A549 (cell line): ENCODE results near the gene ZNRD2. TPM values are rescaled to one million over a fixed set of nuclear protein-coding genes. Genes with fewer than 3 reads are reported as not detected.

Experiments
- ATAC-seq, 2 experiments: fragments of 200-7000 bp in 1 of 2; fragments of >200 bp in 1 of 2; cut with Nextera tagmentation in 1 of 2; cut with Tn5 transposase in 1 of 2; 3 replicates each; pipeline versions ENCODE4 v1.8.0 to v1.9.1; 2018 to 2020; ENCODE audit warnings: mild to moderate bottlenecking in 1 of 2, moderate library complexity in 1 of 2
- CTCF ChIA-PET: fragments of 300-600 bp; sonication (Branson Sonifier 250); formaldehyde crosslinking; extraction: SDS; loops from one replicate; lab custom pipeline; 2021; ENCODE audit warnings: antibody characterized with exemption, inconsistent platforms; lab: Yijun Ruan, JAX
- POLR2A ChIA-PET: fragments of 350-600 bp; formaldehyde crosslinking; extraction: SDS; loops from one replicate; lab custom pipeline; 2021; ENCODE audit warnings: antibody characterized with exemption, inconsistent platforms; lab: Yijun Ruan, JAX
- DNase-seq, 2 experiments: peaks; one replicate each; pipeline versions ENCODE4 v3.0.0 to v3.0.0-alpha.2; 2011 to 2016; ENCODE audit warnings: low read depth in 1 of 2, low spot score in 1 of 2
- FAIRE-seq: peaks from 2 replicates; lab custom pipeline; 2011; peaks lifted over from hg19 to GRCh38; lab: Jason Lieb, UNC
- H3K27ac ChIP-seq, 2 experiments: fragments of >200 bp; sonication (Bioruptor Twin); formaldehyde crosslinking; 3 replicates each; pipeline ENCODE4 v1.5.1; 2016 to 2017
- H3K4me1 ChIP-seq: fragments of >200 bp; sonication (Bioruptor Twin); formaldehyde crosslinking; 3 replicates; pipeline ENCODE4 v1.6.1; 2016
- H3K4me2 ChIP-seq: fragments of >200 bp; sonication (Bioruptor Twin); formaldehyde crosslinking; 3 replicates; pipeline ENCODE4 v1.6.1; 2016
- H3K4me3 ChIP-seq: fragments of >200 bp; sonication (Bioruptor Twin); formaldehyde crosslinking; 3 replicates; pipeline ENCODE4 v1.5.1; 2016
- H3K9me3 ChIP-seq: fragments of >200 bp; sonication (Bioruptor Twin); formaldehyde crosslinking; 3 replicates; pipeline ENCODE4 v1.6.1; 2016
- BHLHE40 ChIP-seq: IDR thresholded peaks from 2 replicates; pipeline ENCODE4 v1.6.1; 2012; ENCODE audit warnings: low read depth, low read length, inconsistent platforms
- CHD4 ChIP-seq: fragments of 200-600 bp; sonication (generic); IDR thresholded peaks from 2 replicates; pipeline ENCODE4 v1.6.1; 2016; ENCODE audit warnings: antibody characterized with exemption, mild to moderate bottlenecking, borderline replicate concordance
- EP300 ChIP-seq, 2 experiments: fragments of >200 bp; sonication (Bioruptor Twin); formaldehyde crosslinking; IDR thresholded peaks; 2 replicates in 1 of 2; 3 replicates in 1 of 2; pipeline ENCODE4 v1.6.1; 2016 to 2017
- FOSB ChIP-seq: fragments of 250-450 bp; sonication (Bioruptor Pico); IDR thresholded peaks from 2 replicates; pipeline ENCODE4 v1.5.0; 2020; ENCODE audit warnings: mild to moderate bottlenecking, moderate library complexity
- FOSL2 ChIP-seq, 2 experiments: fragments of 450-650 bp in 1 of 2; fragments of >200 bp in 1 of 2; sonication (Bioruptor Twin) in 1 of 2; formaldehyde crosslinking; IDR thresholded peaks; 2 replicates each; pipeline versions ENCODE4 v1.5.0 to v1.6.1; 2016 to 2020; ENCODE audit warnings: mild to moderate bottlenecking in 1 of 2, moderate library complexity in 1 of 2
- FOXS1 ChIP-seq: fragments of 250-450 bp; sonication (Bioruptor Pico); IDR thresholded peaks from 2 replicates; pipeline ENCODE4 v1.5.0; 2020; ENCODE audit warnings: mild to moderate bottlenecking, moderate library complexity
- HDAC2 ChIP-seq: fragments of 200-600 bp; sonication (generic); IDR thresholded peaks from 2 replicates; pipeline ENCODE4 v1.6.1; 2016
- HOXA7 ChIP-seq: fragments of 250-450 bp; sonication (Bioruptor Pico); IDR thresholded peaks from 2 replicates; pipeline ENCODE4 v1.5.0; 2020; ENCODE audit warnings: mild to moderate bottlenecking, moderate library complexity
- HOXB5 ChIP-seq: fragments of 250-450 bp; sonication (Bioruptor Pico); IDR thresholded peaks from 2 replicates; pipeline ENCODE4 v1.5.0; 2020; ENCODE audit warnings: mild to moderate bottlenecking, moderate library complexity
- JUN ChIP-seq, 2 experiments: fragments of >200 bp; sonication (Bioruptor Twin); formaldehyde crosslinking; IDR thresholded peaks; 2 replicates in 1 of 2; 3 replicates in 1 of 2; pipeline ENCODE4 v1.6.1; 2016 to 2017
- MAFK ChIP-seq: fragments of 450-650 bp; IDR thresholded peaks from 2 replicates; pipeline ENCODE4 v1.6.1; 2014; ENCODE audit not compliant: partially characterized antibody
- MYC ChIP-seq: IDR thresholded peaks from 2 replicates; pipeline ENCODE4 v1.6.1; 2012; ENCODE audit warnings: mild to moderate bottlenecking, inconsistent platforms, low read length, improper control_type of control experiment, borderline replicate concordance
- NR3C1 ChIP-seq: fragments of >200 bp; sonication (Bioruptor Twin); formaldehyde crosslinking; IDR thresholded peaks from 3 replicates; pipeline ENCODE4 v1.6.1; 2017
- PHF8 ChIP-seq: fragments of 200-600 bp; sonication (generic); IDR thresholded peaks from 2 replicates; pipeline ENCODE4 v1.6.1; 2016; ENCODE audit warnings: low read depth, mild to moderate bottlenecking, antibody characterized with exemption, moderate library complexity, borderline replicate concordance
- POLR2A ChIP-seq: IDR thresholded peaks from 2 replicates; pipeline ENCODE4 v1.6.1; 2012; ENCODE audit warnings: mild to moderate bottlenecking, low read length
- RCOR1 ChIP-seq: fragments of 150-350 bp; IDR thresholded peaks from 2 replicates; pipeline ENCODE4 v1.6.1; 2014; ENCODE audit warnings: antibody characterized with exemption, low read length, low read depth
- RFX5 ChIP-seq: fragments of 450-650 bp; IDR thresholded peaks from 2 replicates; pipeline ENCODE4 v1.7.1; 2014; ENCODE audit warnings: antibody characterized with exemption, mild to moderate bottlenecking, moderate library complexity
- TP53 ChIP-seq: fragments of 250-450 bp; sonication (Bioruptor Pico); IDR thresholded peaks from 2 replicates; pipeline ENCODE4 v1.5.0; 2021; ENCODE audit warnings: mild to moderate bottlenecking, moderate library complexity
- ZC3H11A ChIP-seq: fragments of 450-650 bp; IDR thresholded peaks from 2 replicates; pipeline ENCODE4 v1.6.1; 2014; ENCODE audit warnings: antibody characterized with exemption, mild to moderate bottlenecking
- WGBS: methylation state at CpG from one replicate; pipeline ENCODE4 v1.1.6; 2017; ENCODE audit errors: missing lambda C conversion rate; 5-methylcytosine and 5-hydroxymethylcytosine counted together
- polyA plus RNA-seq, 4 experiments: library from polyadenylated mRNA; depleted of rRNA in 3 of 4; stranded (reverse); fragments of >200 nt; fragmentation: RNase III in 1 of 4; extraction: RNeasy Plus Mini Kit Qiagen cat#74134 plus additional on column Dnase treatment in 1 of 4; gene quantifications; 2 replicates in 3 of 4; 3 replicates in 1 of 4; pipeline ENCODE4 v1.2.3, GENCODE V29; 2011 to 2017
- TF ChIP-seq, protein P1 (sequence below): fragments of >200 bp; sonication (Bioruptor Twin); formaldehyde crosslinking; IDR thresholded peaks from 3 replicates; pipeline ENCODE4 v1.5.1; 2016
- TF ChIP-seq, protein P2 (sequence below): IDR thresholded peaks from 2 replicates; pipeline ENCODE4 v1.6.1; 2012
- TF ChIP-seq, protein P3 (sequence below): fragments of >200 bp; sonication (Bioruptor Twin); formaldehyde crosslinking; IDR thresholded peaks from 3 replicates; pipeline ENCODE4 v1.6.1; 2016
- TF ChIP-seq, protein P4 (sequence below): fragments of >200 bp; sonication (Bioruptor Twin); formaldehyde crosslinking; IDR thresholded peaks from 2 replicates; pipeline ENCODE4 v1.6.1; 2016
- TF ChIP-seq, protein P5 (sequence below): fragments of 150-350 bp; IDR thresholded peaks from 2 replicates; pipeline ENCODE4 v1.6.1; 2014; ENCODE audit warnings: low read depth, mild to moderate bottlenecking, low read length

The ZNRD2 gene
- polyA plus RNA-seq, 2 of the 4 experiments (the other 2 are of a cell fraction), result 28.2 to 66.1 TPM

DNA sequence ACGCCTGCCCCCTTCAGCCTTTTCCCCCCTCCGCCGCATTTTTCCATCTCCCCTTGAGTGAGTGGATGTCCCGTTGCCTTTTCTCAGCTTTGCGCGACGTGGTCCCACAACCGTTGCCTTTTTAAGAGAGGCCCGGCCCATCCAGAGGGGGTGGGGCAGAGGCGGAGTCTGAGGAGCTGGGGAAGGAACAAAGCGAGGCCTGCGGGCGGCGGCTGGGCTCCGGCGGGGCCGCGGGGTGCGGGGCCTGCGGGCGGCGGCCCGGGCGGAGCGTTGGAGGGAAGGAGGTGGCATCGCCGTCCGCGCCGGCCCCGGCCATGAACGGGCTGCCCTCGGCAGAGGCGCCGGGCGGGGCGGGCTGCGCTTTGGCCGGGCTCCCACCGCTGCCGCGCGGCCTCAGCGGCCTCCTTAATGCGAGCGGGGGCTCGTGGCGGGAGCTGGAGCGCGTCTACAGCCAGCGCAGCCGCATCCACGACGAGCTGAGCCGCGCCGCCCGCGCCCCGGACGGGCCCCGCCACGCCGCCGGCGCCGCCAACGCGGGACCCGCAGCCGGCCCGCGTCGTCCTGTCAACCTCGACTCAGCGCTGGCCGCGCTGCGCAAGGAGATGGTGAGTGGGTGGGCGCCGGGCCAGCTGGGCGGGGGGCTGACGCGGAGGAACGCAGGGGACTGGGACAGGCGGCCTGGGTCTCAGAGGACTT, 2.2 kb downstream of the ZNRD2 start, which contains the start of gene FAM89B:
Gene FAM89B (plus strand): TSS at position 183 of the 696 bp plus-strand sequence. CDS start 132 bp downstream, at position 315.
- no peaks in the 10 kb centered on the region for H3K9me3 ChIP-seq
- H3K27ac ChIP-seq, result peak within 1 kb of the TSS; percentile 80 to 98
- TF ChIP-seq POLR2A (peak; percentile 55), JUN (IDR thresholded peaks at IDR 0.05) (peak in 1 of 2 experiments; percentile 73; a peak in 2 of 5 replicates), MYC (no peak), FOSB (CRISPR knock-in tag) (no peak), TP53 (CRISPR knock-in tag) (no peak), BHLHE40 (no peak), EP300 (IDR thresholded peaks at IDR 0.05) (no peak), ZC3H11A (no peak), RCOR1 (no peak), HOXB5 (CRISPR knock-in tag) (no peak), FOSL2 (IDR thresholded peaks at IDR 0.05) (no peak), FOSL2 (CRISPR knock-in tag; IDR thresholded peaks at IDR 0.05) (no peak)
- TF ChIP-seq, protein P1, sequence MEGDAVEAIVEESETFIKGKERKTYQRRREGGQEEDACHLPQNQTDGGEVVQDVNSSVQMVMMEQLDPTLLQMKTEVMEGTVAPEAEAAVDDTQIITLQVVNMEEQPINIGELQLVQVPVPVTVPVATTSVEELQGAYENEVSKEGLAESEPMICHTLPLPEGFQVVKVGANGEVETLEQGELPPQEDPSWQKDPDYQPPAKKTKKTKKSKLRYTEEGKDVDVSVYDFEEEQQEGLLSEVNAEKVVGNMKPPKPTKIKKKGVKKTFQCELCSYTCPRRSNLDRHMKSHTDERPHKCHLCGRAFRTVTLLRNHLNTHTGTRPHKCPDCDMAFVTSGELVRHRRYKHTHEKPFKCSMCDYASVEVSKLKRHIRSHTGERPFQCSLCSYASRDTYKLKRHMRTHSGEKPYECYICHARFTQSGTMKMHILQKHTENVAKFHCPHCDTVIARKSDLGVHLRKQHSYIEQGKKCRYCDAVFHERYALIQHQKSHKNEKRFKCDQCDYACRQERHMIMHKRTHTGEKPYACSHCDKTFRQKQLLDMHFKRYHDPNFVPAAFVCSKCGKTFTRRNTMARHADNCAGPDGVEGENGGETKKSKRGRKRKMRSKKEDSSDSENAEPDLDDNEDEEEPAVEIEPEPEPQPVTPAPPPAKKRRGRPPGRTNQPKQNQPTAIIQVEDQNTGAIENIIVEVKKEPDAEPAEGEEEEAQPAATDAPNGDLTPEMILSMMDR, result no peak
- TF ChIP-seq, protein P2, sequence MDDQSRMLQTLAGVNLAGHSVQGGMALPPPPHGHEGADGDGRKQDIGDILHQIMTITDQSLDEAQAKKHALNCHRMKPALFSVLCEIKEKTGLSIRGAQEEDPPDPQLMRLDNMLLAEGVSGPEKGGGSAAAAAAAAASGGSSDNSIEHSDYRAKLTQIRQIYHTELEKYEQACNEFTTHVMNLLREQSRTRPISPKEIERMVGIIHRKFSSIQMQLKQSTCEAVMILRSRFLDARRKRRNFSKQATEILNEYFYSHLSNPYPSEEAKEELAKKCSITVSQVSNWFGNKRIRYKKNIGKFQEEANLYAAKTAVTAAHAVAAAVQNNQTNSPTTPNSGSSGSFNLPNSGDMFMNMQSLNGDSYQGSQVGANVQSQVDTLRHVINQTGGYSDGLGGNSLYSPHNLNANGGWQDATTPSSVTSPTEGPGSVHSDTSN, result 0 out of 2 replicates have a peak, but pooled peaks have one; percentile 15
- TF ChIP-seq, protein P3, sequence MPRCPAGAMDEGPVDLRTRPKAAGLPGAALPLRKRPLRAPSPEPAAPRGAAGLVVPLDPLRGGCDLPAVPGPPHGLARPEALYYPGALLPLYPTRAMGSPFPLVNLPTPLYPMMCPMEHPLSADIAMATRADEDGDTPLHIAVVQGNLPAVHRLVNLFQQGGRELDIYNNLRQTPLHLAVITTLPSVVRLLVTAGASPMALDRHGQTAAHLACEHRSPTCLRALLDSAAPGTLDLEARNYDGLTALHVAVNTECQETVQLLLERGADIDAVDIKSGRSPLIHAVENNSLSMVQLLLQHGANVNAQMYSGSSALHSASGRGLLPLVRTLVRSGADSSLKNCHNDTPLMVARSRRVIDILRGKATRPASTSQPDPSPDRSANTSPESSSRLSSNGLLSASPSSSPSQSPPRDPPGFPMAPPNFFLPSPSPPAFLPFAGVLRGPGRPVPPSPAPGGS, result peak; percentile 35; the same call in 1 of the 3 replicates
- H3K4me1 ChIP-seq, result peaks cover 59% of the 10 kb centered on the region
- peak within 1 kb of the TSS; percentile 81 for H3K4me3 ChIP-seq
- CTCF ChIA-PET, result interaction anchor here (0.6 to 16.3 kb wide), 17 partner anchors 10 to 287 kb away, joined by 3 to 393 read pairs (median 6); partner anchors contain the start of genes KCNK7, LTBP3, MAP3K11 and MUS81
- POLR2A ChIA-PET, result interaction anchor here (0.5 to 3.6 kb wide), 6 partner anchors 12 to 72 kb away, joined by 3 to 51 read pairs (median 6); partner anchors contain the start of genes LTBP3, PCNX3 and SCYL1
- FAIRE-seq (no peak), ATAC-seq (peak; percentile 8 to 16; a peak in 2 of 6 replicates), DNase-seq (peak; percentile 81 to 82)
- peak within 1 kb of the TSS; percentile 97 for H3K4me2 ChIP-seq
- 1% methylated on average over 21 of the region's 86 CpGs for WGBS

DNA sequence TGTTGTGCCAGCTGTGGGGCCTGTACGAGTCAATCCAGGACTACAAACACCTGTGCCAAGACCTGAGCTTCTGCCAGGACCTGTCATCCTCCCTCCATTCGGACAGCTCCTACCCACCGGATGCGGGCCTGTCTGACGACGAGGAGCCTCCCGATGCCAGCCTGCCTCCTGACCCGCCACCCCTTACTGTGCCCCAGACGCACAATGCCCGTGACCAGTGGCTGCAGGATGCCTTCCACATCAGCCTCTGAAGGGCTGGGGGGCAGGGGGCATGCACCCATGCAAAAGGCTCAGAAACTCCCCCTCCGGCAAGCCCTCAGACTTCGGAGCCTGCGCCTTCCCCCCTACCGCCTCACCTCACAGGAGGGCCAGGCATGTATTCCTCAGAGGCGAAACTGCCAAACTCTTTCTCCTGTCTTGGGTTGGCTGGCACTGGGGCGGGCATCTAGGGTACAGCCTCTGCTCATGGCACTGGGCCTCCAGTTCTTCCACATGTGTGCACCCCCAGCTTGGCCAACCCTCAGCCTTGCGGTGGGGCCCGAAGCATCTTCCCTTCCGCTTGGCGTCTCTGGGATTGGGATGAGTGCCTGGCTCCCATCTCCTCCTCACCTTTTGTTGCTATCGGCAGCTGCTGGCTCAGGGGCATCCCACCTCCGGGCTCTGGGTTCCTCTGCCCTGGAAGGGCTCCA, 3.3 kb downstream of the ZNRD2 start:
- peak overlapping the region; percentile 82 for H3K4me3 ChIP-seq
- ATAC-seq (no peak), DNase-seq (no peak), FAIRE-seq (no peak)
- POLR2A ChIA-PET, result interaction anchor here (3.6 kb wide), 1 partner anchor 13 kb away, joined by 51 read pairs; the partner anchor contains the start of gene LTBP3
- CTCF ChIA-PET, result interaction anchor here (0.7 to 16.3 kb wide), 14 partner anchors 9 to 244 kb away, joined by 3 to 393 read pairs (median 6); partner anchors contain the start of genes KCNK7, LTBP3, MAP3K11 and PCNX3
- TF ChIP-seq, protein P3, result no peak
- no peak for TF ChIP-seq EP300 (IDR thresholded peaks at IDR 0.05)
- no peak for TF ChIP-seq HOXA7 (CRISPR knock-in tag)
- no peak for TF ChIP-seq NR3C1
- no peak for TF ChIP-seq HDAC2
- TF ChIP-seq RCOR1, result no peak
- TF ChIP-seq, protein P4, sequence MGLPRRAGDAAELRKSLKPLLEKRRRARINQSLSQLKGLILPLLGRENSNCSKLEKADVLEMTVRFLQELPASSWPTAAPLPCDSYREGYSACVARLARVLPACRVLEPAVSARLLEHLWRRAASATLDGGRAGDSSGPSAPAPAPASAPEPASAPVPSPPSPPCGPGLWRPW, result no peak
- TF ChIP-seq RFX5, result no peak
- no peak for TF ChIP-seq CHD4
- no peak for TF ChIP-seq PHF8
- TF ChIP-seq MAFK, result no peak
- TF ChIP-seq FOXS1 (CRISPR knock-in tag), result no peak
- TF ChIP-seq, protein P5, sequence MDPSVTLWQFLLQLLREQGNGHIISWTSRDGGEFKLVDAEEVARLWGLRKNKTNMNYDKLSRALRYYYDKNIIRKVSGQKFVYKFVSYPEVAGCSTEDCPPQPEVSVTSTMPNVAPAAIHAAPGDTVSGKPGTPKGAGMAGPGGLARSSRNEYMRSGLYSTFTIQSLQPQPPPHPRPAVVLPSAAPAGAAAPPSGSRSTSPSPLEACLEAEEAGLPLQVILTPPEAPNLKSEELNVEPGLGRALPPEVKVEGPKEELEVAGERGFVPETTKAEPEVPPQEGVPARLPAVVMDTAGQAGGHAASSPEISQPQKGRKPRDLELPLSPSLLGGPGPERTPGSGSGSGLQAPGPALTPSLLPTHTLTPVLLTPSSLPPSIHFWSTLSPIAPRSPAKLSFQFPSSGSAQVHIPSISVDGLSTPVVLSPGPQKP, result no peak
- H3K9me3 ChIP-seq, result no peaks in the 10 kb centered on the region
- H3K4me1 ChIP-seq, result peaks cover 61% of the 10 kb centered on the region
- H3K4me2 ChIP-seq, result peak overlapping the region; percentile 97
- WGBS, result 73% methylated on average over 21 of the region's 22 CpGs
- H3K27ac ChIP-seq, result peak overlapping the region in 1 of 2 experiments; percentile 98; a peak in 3 of 6 replicates
